NCI-H1048 (cell line): ENCODE data around the gene DYNC1I1.

Source experiments
- DNase-seq: peaks from one replicate; lab custom pipeline; 2025; lab: John Stamatoyannopoulos, UW

The DYNC1I1 gene

GRCh38 chr7:96144260-96144526, 371.8 kb downstream of the DYNC1I1 start:
- no peak for DNase-seq
